SK-N-SH (cell line): ENCODE measurements around the gene CENPS. TPM values are rescaled to one million over a fixed set of nuclear protein-coding genes. Genes with fewer than 3 reads are reported as not detected.
A peak's percentile ranks its signal among the peaks of the same experiment; 100 is the strongest.

Source experiments
- CTCF ChIA-PET: fragments of 300-600, 350-600 bp; formaldehyde crosslinking; extraction: SDS; loops from one replicate; lab custom pipeline; 2021; lab: Yijun Ruan, JAX
- POLR2A ChIA-PET: fragments of 350-600 bp; sonication (Branson Sonifier 250); formaldehyde crosslinking; extraction: SDS; loops from one replicate; lab custom pipeline; 2020; ENCODE audit warnings: antibody characterized with exemption, inconsistent platforms; lab: Yijun Ruan, JAX
- DNase-seq: peaks from one replicate; pipeline ENCODE4 v3.0.0; 2012
- H2AFZ ChIP-seq: fragments of 200-600 bp; sonication (generic); 2 replicates; pipeline ENCODE4 v1.8.1; 2016; ENCODE audit warnings: antibody characterized with exemption, mild to moderate bottlenecking, low read depth
- H3F3A ChIP-seq: fragments of 200-600 bp; sonication (generic); replicated peaks from 2 replicates; pipeline ENCODE3; 2016; ENCODE audit warnings: antibody characterized with exemption, mild to moderate bottlenecking; ENCODE audit not compliant: insufficient read depth
- H3K27ac ChIP-seq, 2 experiments: fragments of 200-500 bp in 1 of 2; fragments of 200-600 bp in 1 of 2; sonication (Bioruptor generic) in 1 of 2; sonication (generic), shearing (Covaris generic) in 1 of 2; 2 replicates each; pipeline versions ENCODE4 v1.5.1 to v1.6.1; 2014 to 2016; ENCODE audit warnings: low read depth in 2 of 2, inconsistent platforms in 1 of 2, low read length in 1 of 2, mild to moderate bottlenecking in 1 of 2, mixed read lengths in 1 of 2
- H3K27me3 ChIP-seq: fragments of 200-600 bp; sonication (generic), shearing (Covaris generic); 2 replicates; pipeline ENCODE4 v1.6.1; 2016; ENCODE audit warnings: mixed run types; ENCODE audit not compliant: insufficient read depth
- H3K36me3 ChIP-seq, 2 experiments: fragments of 200-500 bp in 1 of 2; fragments of 200-600 bp in 1 of 2; sonication (Bioruptor generic) in 1 of 2; sonication (generic) in 1 of 2; replicated peaks in 1 of 2; 2 replicates each; pipeline versions ENCODE3 to v1.5.1; 2014 to 2016; ENCODE audit warnings: low read length in 1 of 2, mild to moderate bottlenecking in 1 of 2; ENCODE audit not compliant: insufficient read depth in 2 of 2, control insufficient read depth in 1 of 2
- H3K4me1 ChIP-seq, 2 experiments: fragments of 200-500 bp in 1 of 2; fragments of 200-600 bp in 1 of 2; sonication (Bioruptor generic) in 1 of 2; sonication (generic), shearing (Covaris generic) in 1 of 2; 2 replicates each; pipeline versions ENCODE4 v1.5.1 to v1.6.1; 2014 to 2016; ENCODE audit warnings: low read depth in 1 of 2, low read length in 1 of 2, mixed run types in 1 of 2; ENCODE audit not compliant: insufficient read depth in 2 of 2, control insufficient read depth in 1 of 2
- H3K4me2 ChIP-seq: fragments of 200-600 bp; sonication (generic), shearing (Covaris generic); 2 replicates; pipeline ENCODE4 v1.6.1; 2017; ENCODE audit warnings: mixed run types
- H3K4me3 ChIP-seq, 2 experiments: fragments of 200-500 bp in 1 of 2; fragments of 200-600 bp in 1 of 2; sonication (Bioruptor generic) in 1 of 2; sonication (generic), shearing (Covaris generic) in 1 of 2; 2 replicates each; pipeline versions ENCODE4 v1.5.1 to v1.8.1; 2014 to 2016; ENCODE audit warnings: low read depth in 2 of 2, inconsistent platforms in 1 of 2, low read length in 1 of 2, mild to moderate bottlenecking in 1 of 2, mixed read lengths in 1 of 2, moderate library complexity in 1 of 2
- H3K79me2 ChIP-seq: fragments of 200-600 bp; sonication (generic); 2 replicates; pipeline ENCODE4 v1.8.1; 2017; ENCODE audit warnings: mild to moderate bottlenecking; ENCODE audit not compliant: insufficient read depth
- H3K9ac ChIP-seq: fragments of 200-600 bp; sonication (generic); 2 replicates; pipeline ENCODE4 v1.6.1; 2017; ENCODE audit warnings: mixed run types
- H3K9me2 ChIP-seq: fragments of 200-600 bp; sonication (generic); 2 replicates; pipeline ENCODE4 v1.6.1; 2017; ENCODE audit warnings: mixed run types
- H3K9me3 ChIP-seq: fragments of 200-600 bp; sonication (generic); 2 replicates; pipeline ENCODE4 v1.6.1; 2017; ENCODE audit warnings: mixed run types, mild to moderate bottlenecking, moderate library complexity
- H4K20me1 ChIP-seq: fragments of 200-600 bp; sonication (generic); 2 replicates; pipeline ENCODE4 v1.6.1; 2017; ENCODE audit warnings: mild to moderate bottlenecking, mixed run types; ENCODE audit not compliant: insufficient read depth
- CHD2 ChIP-seq: fragments of 150-350 bp; IDR thresholded peaks from 2 replicates; pipeline ENCODE4 v1.6.1; 2018; ENCODE audit warnings: low read length; ENCODE audit not compliant: partially characterized antibody
- ELF1 ChIP-seq: IDR thresholded peaks from 2 replicates; pipeline ENCODE4 v1.4.0; 2012
- EP300 ChIP-seq, 2 experiments: IDR thresholded peaks; 2 replicates each; pipeline versions ENCODE4 v1.4.0 to v1.6.1; 2012; ENCODE audit warnings: borderline replicate concordance in 1 of 2, low read depth in 1 of 2, low read length in 1 of 2
- FOXM1 ChIP-seq: IDR thresholded peaks from 2 replicates; pipeline ENCODE4 v1.4.0; 2012; ENCODE audit warnings: low read depth, mild to moderate bottlenecking
- GATA2 ChIP-seq: sonication (generic); formaldehyde crosslinking; IDR thresholded peaks from 2 replicates; pipeline ENCODE4 v1.5.0; 2020; ENCODE audit warnings: mild to moderate bottlenecking, missing genetic modification reagents
- MXI1 ChIP-seq: IDR thresholded peaks from 2 replicates; pipeline ENCODE4 v1.6.1; 2012; ENCODE audit warnings: mild to moderate bottlenecking, low read depth, low read length, improper control_type of control experiment
- NRF1 ChIP-seq: IDR thresholded peaks from 2 replicates; pipeline ENCODE4 v1.6.1; 2012; ENCODE audit warnings: low read depth, mild to moderate bottlenecking, low read length
- POLR2AphosphoS5 ChIP-seq: IDR thresholded peaks from 2 replicates; pipeline ENCODE4 v1.6.1; 2012; ENCODE audit warnings: low read depth, low read length
- RCOR1 ChIP-seq: fragments of 150-350 bp; IDR thresholded peaks from 2 replicates; pipeline ENCODE4 v1.6.1; 2017; ENCODE audit warnings: antibody characterized with exemption, low read length
- SIN3A ChIP-seq: IDR thresholded peaks from 2 replicates; pipeline ENCODE4 v1.6.1; 2012; ENCODE audit warnings: low read depth, mild to moderate bottlenecking, low read length, moderate library complexity, borderline replicate concordance
- SMC3 ChIP-seq: IDR thresholded peaks from 2 replicates; pipeline ENCODE4 v1.6.1; 2012; ENCODE audit warnings: low read depth, low read length, improper control_type of control experiment
- TAF1 ChIP-seq: IDR thresholded peaks from 2 replicates; pipeline ENCODE4 v1.6.1; 2012; ENCODE audit warnings: low read depth, mild to moderate bottlenecking, low read length, moderate library complexity, borderline replicate concordance
- TCF12 ChIP-seq: IDR thresholded peaks from 2 replicates; pipeline ENCODE4 v1.4.0; 2012
- YY1 ChIP-seq: IDR thresholded peaks from 2 replicates; pipeline ENCODE4 v1.4.0; 2012; ENCODE audit warnings: low read depth, mild to moderate bottlenecking
- WGBS: methylation state at CpG from one replicate; pipeline ENCODE4 v1.1.6; 2017; ENCODE audit warnings: low lambda C conversion rate; 5-methylcytosine and 5-hydroxymethylcytosine counted together
- polyA plus RNA-seq, 3 experiments: library from polyadenylated mRNA; depleted of rRNA; stranded (reverse); fragments of >200 nt; gene quantifications; 2 replicates each; pipeline ENCODE4 v1.2.3, GENCODE V29; 2012
- TF ChIP-seq, protein P1 (sequence below): fragments of 150-350 bp; IDR thresholded peaks from 2 replicates; pipeline ENCODE4 v1.6.1; 2017; ENCODE audit warnings: antibody characterized with exemption, low read length, low read depth, borderline replicate concordance
- TF ChIP-seq, protein P2 (sequence below): IDR thresholded peaks from 2 replicates; pipeline ENCODE4; 2012
- TF ChIP-seq, protein P3 (sequence below): fragments of 200-600 bp; sonication (generic); IDR thresholded peaks from 2 replicates; pipeline ENCODE4 v1.6.1; 2017; ENCODE audit warnings: antibody characterized with exemption, mild to moderate bottlenecking, moderate library complexity
- TF ChIP-seq, protein P4 (sequence below): IDR thresholded peaks from 2 replicates; pipeline ENCODE4 v1.4.0; 2012; ENCODE audit warnings: low read depth, borderline replicate concordance
- TF ChIP-seq, protein P5 (sequence below): IDR thresholded peaks from 2 replicates; pipeline ENCODE4 v1.4.0; 2012; ENCODE audit warnings: low read depth
- TF ChIP-seq, protein P6 (sequence below): IDR thresholded peaks from 2 replicates; pipeline ENCODE4 v1.4.0; 2012; ENCODE audit warnings: low read depth, borderline replicate concordance
- TF ChIP-seq, protein P7 (sequence below): fragments of 150-350 bp; IDR thresholded peaks from 2 replicates; pipeline ENCODE4 v1.6.1; 2016; ENCODE audit warnings: mild to moderate bottlenecking, low read depth, low read length

The CENPS gene
- polyA plus RNA-seq, 1 of the 3 experiments (the other 2 are of a cell fraction): 20.0 TPM

DNA sequence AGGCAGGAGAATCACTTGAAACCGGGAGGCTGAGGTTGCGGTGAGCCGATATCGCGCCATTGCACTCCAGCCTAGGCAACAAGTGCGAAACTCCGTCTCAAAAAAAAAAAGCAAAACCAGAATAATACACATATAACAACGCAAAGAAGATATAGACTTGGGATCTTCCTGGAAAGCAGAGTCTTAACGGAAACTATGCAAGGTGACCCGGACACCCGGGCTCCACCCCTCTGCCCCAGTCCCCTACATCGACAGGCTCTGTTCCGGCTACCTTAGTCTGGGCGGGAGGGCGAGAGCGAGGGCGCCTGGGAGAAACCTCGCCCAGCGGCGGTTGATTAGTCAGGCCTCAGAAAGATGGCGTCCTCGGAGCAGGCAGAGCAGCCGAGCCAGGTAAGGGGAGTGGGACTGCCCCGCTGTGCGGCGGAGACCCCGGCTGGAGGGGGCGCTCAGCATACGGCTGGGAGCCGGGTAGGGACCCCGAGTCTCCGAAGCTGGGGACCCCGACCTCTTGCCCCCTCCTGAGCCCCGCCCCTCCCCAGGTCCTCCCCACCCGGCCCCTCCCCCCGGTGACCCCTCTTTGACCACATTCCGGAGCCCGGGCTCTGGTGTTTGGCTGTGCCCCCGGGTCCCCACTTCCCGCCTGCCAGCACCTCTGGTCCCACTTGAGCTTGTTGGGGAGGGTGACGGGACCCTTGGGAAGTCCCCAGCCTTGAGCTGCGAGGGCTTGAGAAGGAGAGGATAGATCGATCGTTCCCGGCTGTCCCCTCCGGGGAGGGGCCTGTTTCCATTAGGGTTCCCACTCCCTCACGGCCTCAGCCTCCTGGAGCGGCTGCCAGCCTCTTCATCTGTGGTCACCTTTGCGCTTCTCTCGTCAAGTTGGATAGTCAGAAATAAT, 44.6 kb downstream of the CENPS start, which contains the start of gene PEX14:
Gene PEX14 (plus strand): TSS at position 338 of the 895 bp plus-strand sequence. CDS start 17 bp downstream, at position 355.
- ChIA-PET CTCF (interaction anchor here (1.4 to 1.5 kb wide), 2 partner anchors 20 to 41 kb away, joined by 4 to 12 read pairs; no protein-coding TSS in a partner anchor), POLR2A (interaction anchor here (1.0 kb wide), 1 partner anchor 76 kb away, joined by 4 read pairs; the partner anchor contains the start of gene PGD)
- H3K27ac ChIP-seq: peak within 1 kb of the TSS; percentile 40 to 76; a peak in 3 of 4 replicates
- WGBS: 15% methylated on average over 28 of the region's 50 CpGs
- no peaks in the 10 kb centered on the region for H3K9me2 ChIP-seq
- H4K20me1 ChIP-seq: no peaks in the 10 kb centered on the region; the same call in 1 of the 2 replicates
- H3F3A ChIP-seq: peaks cover 7% of the 10 kb centered on the region
- peaks cover 72% of the 10 kb centered on the region for H3K79me2 ChIP-seq
- no peaks in the 10 kb centered on the region for H3K9me3 ChIP-seq
- peak within 1 kb of the TSS; percentile 86 for H3K4me2 ChIP-seq
- peaks cover 8 to 13% of the 10 kb centered on the region in 2 experiments; a peak in 3 of 4 replicates for H3K4me1 ChIP-seq
- peak within 1 kb of the TSS; percentile 90 for H2AFZ ChIP-seq
- no peaks in the 10 kb centered on the region for H3K36me3 ChIP-seq
- no peaks in the 10 kb centered on the region for H3K27me3 ChIP-seq
- peak within 1 kb of the TSS; percentile 82 for H3K9ac ChIP-seq
- DNase-seq: peak; percentile 94
- H3K4me3 ChIP-seq: peak within 1 kb of the TSS; percentile 81 to 83
- TF ChIP-seq, protein P1, sequence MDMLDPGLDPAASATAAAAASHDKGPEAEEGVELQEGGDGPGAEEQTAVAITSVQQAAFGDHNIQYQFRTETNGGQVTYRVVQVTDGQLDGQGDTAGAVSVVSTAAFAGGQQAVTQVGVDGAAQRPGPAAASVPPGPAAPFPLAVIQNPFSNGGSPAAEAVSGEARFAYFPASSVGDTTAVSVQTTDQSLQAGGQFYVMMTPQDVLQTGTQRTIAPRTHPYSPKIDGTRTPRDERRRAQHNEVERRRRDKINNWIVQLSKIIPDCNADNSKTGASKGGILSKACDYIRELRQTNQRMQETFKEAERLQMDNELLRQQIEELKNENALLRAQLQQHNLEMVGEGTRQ: no peak
- TF ChIP-seq SMC3 (no peak), EP300 (IDR thresholded peaks at IDR 0.05; ENCODE audit: borderline replicate concordance in 1 of 2, low read depth in 1 of 2, low read length in 1 of 2) (no peak), YY1 (peak; percentile 97), ELF1 (peak; percentile 39), RCOR1 (no peak), NRF1 (no peak), TAF1 (peak; percentile 96), SIN3A (peak; percentile 50; the same call in 1 of the 2 replicates), FOXM1 (no peak), POLR2AphosphoS5 (peak; percentile 87), GATA2 (CRISPR knock-in tag) (no peak), MXI1 (peak; percentile 40; the same call in 1 of the 2 replicates), CHD2 (peak; percentile 96), TCF12 (peak; percentile 38; the same call in 1 of the 2 replicates)
- TF ChIP-seq, protein P2, sequence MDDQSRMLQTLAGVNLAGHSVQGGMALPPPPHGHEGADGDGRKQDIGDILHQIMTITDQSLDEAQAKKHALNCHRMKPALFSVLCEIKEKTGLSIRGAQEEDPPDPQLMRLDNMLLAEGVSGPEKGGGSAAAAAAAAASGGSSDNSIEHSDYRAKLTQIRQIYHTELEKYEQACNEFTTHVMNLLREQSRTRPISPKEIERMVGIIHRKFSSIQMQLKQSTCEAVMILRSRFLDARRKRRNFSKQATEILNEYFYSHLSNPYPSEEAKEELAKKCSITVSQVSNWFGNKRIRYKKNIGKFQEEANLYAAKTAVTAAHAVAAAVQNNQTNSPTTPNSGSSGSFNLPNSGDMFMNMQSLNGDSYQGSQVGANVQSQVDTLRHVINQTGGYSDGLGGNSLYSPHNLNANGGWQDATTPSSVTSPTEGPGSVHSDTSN: no peak
- TF ChIP-seq, protein P3, sequence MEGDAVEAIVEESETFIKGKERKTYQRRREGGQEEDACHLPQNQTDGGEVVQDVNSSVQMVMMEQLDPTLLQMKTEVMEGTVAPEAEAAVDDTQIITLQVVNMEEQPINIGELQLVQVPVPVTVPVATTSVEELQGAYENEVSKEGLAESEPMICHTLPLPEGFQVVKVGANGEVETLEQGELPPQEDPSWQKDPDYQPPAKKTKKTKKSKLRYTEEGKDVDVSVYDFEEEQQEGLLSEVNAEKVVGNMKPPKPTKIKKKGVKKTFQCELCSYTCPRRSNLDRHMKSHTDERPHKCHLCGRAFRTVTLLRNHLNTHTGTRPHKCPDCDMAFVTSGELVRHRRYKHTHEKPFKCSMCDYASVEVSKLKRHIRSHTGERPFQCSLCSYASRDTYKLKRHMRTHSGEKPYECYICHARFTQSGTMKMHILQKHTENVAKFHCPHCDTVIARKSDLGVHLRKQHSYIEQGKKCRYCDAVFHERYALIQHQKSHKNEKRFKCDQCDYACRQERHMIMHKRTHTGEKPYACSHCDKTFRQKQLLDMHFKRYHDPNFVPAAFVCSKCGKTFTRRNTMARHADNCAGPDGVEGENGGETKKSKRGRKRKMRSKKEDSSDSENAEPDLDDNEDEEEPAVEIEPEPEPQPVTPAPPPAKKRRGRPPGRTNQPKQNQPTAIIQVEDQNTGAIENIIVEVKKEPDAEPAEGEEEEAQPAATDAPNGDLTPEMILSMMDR: no peak
- TF ChIP-seq, protein P4, sequence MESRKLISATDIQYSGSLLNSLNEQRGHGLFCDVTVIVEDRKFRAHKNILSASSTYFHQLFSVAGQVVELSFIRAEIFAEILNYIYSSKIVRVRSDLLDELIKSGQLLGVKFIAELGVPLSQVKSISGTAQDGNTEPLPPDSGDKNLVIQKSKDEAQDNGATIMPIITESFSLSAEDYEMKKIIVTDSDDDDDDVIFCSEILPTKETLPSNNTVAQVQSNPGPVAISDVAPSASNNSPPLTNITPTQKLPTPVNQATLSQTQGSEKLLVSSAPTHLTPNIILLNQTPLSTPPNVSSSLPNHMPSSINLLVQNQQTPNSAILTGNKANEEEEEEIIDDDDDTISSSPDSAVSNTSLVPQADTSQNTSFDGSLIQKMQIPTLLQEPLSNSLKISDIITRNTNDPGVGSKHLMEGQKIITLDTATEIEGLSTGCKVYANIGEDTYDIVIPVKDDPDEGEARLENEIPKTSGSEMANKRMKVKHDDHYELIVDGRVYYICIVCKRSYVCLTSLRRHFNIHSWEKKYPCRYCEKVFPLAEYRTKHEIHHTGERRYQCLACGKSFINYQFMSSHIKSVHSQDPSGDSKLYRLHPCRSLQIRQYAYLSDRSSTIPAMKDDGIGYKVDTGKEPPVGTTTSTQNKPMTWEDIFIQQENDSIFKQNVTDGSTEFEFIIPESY: peak; percentile 92
- TF ChIP-seq, protein P5, sequence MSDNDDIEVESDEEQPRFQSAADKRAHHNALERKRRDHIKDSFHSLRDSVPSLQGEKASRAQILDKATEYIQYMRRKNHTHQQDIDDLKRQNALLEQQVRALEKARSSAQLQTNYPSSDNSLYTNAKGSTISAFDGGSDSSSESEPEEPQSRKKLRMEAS: peak; percentile 79
- TF ChIP-seq, protein P6, sequence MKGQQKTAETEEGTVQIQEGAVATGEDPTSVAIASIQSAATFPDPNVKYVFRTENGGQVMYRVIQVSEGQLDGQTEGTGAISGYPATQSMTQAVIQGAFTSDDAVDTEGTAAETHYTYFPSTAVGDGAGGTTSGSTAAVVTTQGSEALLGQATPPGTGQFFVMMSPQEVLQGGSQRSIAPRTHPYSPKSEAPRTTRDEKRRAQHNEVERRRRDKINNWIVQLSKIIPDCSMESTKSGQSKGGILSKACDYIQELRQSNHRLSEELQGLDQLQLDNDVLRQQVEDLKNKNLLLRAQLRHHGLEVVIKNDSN: peak; percentile 53
- TF ChIP-seq, protein P7, sequence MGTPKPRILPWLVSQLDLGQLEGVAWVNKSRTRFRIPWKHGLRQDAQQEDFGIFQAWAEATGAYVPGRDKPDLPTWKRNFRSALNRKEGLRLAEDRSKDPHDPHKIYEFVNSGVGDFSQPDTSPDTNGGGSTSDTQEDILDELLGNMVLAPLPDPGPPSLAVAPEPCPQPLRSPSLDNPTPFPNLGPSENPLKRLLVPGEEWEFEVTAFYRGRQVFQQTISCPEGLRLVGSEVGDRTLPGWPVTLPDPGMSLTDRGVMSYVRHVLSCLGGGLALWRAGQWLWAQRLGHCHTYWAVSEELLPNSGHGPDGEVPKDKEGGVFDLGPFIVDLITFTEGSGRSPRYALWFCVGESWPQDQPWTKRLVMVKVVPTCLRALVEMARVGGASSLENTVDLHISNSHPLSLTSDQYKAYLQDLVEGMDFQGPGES: no peak
